ENCODE data around the gene HDAC3. TPM values are rescaled to one million over a fixed set of nuclear protein-coding genes. Genes with fewer than 3 reads are reported as not detected.

Gene HDAC3
- total and polyA plus RNA-seq, 4 donors: 35.1 to 62.5 (median 46.7) TPM

- Histone ChIP-seq H3K9me3 (ENCODE audit: control insufficient read depth in 4 of 4, insufficient read depth in 3 of 4, low read length in 3 of 4) (no peaks in the 10 kb centered on the region), H3K36me3 (ENCODE audit: control insufficient read depth in 4 of 4, insufficient read depth in 4 of 4, low read length in 4 of 4) (peaks cover 4 to 32% (median 24%) of the 10 kb centered on the region in 4 donors), H3K27me3 (ENCODE audit: control insufficient read depth in 3 of 3, insufficient read depth in 3 of 3, low read length in 2 of 3) (no peaks in the 10 kb centered on the region), H3K9ac (ENCODE audit: insufficient read depth in 1 of 2, low read length in 2 of 2) (no peak overlapping the region), H3K4me3 (no peak overlapping the region), H3K4me1 (ENCODE audit: control insufficient read depth in 5 of 5, insufficient read depth in 5 of 5, low read length in 5 of 5) (peaks cover 0 to 5% (median 0%) of the 10 kb centered on the region in 5 donors), H3K27ac (ENCODE audit: low read depth in 1 of 2, low read length in 1 of 2) (no peak overlapping the region)
- DNase-seq: no peak
- no peak for TF ChIP-seq CTCF (IDR thresholded peaks at IDR 0.05; ENCODE audit: control extremely low read depth, extremely low read depth)
- WGBS, 2 donors: 93 to 94% methylated on average over 9 of the region's 9 CpGs
- ATAC-seq (ENCODE audit: insufficient read depth, low FRiP score): no peak
Observed at GRCh38 chr5:141656396-141656795, 19.7 kb upstream of the HDAC3 start.

DNA sequence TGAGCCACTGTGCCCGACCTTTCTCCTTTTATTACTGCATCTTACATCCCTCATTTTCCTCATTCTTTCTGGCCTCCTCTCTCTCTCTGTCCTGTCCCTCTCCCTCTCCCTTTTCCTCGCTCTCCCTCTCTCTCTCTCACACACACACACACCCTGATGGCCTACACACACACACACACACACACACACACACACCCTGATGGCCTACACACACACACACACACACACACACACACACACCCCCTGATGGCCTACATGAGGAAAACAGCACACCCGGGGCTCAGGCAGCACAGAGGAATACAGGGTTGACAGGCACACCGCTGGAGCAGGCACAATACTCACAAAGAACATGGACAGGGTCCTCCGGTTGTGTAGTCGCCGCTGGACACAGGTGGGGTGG, 18.4 kb upstream of the HDAC3 start:
- no peak overlapping the region for H3K27ac ChIP-seq (ENCODE audit: low read depth in 1 of 2, low read length in 1 of 2)

GRCh38 chr5:141654298-141654697, 17.6 kb upstream of the HDAC3 start:
- no peak for DNase-seq
- WGBS, 2 donors: 67 to 76% methylated on average over 2 of the region's 2 CpGs
- no peak for ATAC-seq (ENCODE audit: insufficient read depth, low FRiP score)
- H3K9ac ChIP-seq (ENCODE audit: insufficient read depth in 1 of 2, low read length in 2 of 2): no peak overlapping the region
- no peak overlapping the region for H3K27ac ChIP-seq (ENCODE audit: low read depth in 1 of 2, low read length in 1 of 2)
- no peaks in the 10 kb centered on the region for H3K9me3 ChIP-seq (ENCODE audit: control insufficient read depth in 4 of 4, insufficient read depth in 3 of 4, low read length in 3 of 4)
- TF ChIP-seq CTCF (IDR thresholded peaks at IDR 0.05; ENCODE audit: control extremely low read depth, extremely low read depth): no peak
- no peak overlapping the region for H3K4me3 ChIP-seq
- no peaks in the 10 kb centered on the region for H3K27me3 ChIP-seq (ENCODE audit: control insufficient read depth in 3 of 3, insufficient read depth in 3 of 3, low read length in 2 of 3)
- peaks cover 0 to 13% (median 0%) of the 10 kb centered on the region in 5 donors for H3K4me1 ChIP-seq (ENCODE audit: control insufficient read depth in 5 of 5, insufficient read depth in 5 of 5, low read length in 5 of 5)
- H3K36me3 ChIP-seq (ENCODE audit: control insufficient read depth in 4 of 4, insufficient read depth in 4 of 4, low read length in 4 of 4): peaks cover 4 to 30% (median 22%) of the 10 kb centered on the region in 4 donors

More for the DNA sequence above, 18.4 kb upstream of the HDAC3 start:
- H3K4me1 ChIP-seq (ENCODE audit: control insufficient read depth in 5 of 5, insufficient read depth in 5 of 5, low read length in 5 of 5): peaks cover 0 to 13% (median 0%) of the 10 kb centered on the region in 5 donors
- no peak overlapping the region for H3K9ac ChIP-seq (ENCODE audit: insufficient read depth in 1 of 2, low read length in 2 of 2)
- no peaks in the 10 kb centered on the region for H3K9me3 ChIP-seq (ENCODE audit: control insufficient read depth in 4 of 4, insufficient read depth in 3 of 4, low read length in 3 of 4)
- ATAC-seq (ENCODE audit: insufficient read depth, low FRiP score): no peak
- no peak overlapping the region for H3K4me3 ChIP-seq
- H3K36me3 ChIP-seq (ENCODE audit: control insufficient read depth in 4 of 4, insufficient read depth in 4 of 4, low read length in 4 of 4): peaks cover 4 to 32% (median 24%) of the 10 kb centered on the region in 4 donors
- H3K27me3 ChIP-seq (ENCODE audit: control insufficient read depth in 3 of 3, insufficient read depth in 3 of 3, low read length in 2 of 3): no peaks in the 10 kb centered on the region
- WGBS, 2 donors: 88 to 96% methylated on average over 7 of the region's 7 CpGs
- no peak for TF ChIP-seq CTCF (IDR thresholded peaks at IDR 0.05; ENCODE audit: control extremely low read depth, extremely low read depth)
- DNase-seq: no peak

DNA sequence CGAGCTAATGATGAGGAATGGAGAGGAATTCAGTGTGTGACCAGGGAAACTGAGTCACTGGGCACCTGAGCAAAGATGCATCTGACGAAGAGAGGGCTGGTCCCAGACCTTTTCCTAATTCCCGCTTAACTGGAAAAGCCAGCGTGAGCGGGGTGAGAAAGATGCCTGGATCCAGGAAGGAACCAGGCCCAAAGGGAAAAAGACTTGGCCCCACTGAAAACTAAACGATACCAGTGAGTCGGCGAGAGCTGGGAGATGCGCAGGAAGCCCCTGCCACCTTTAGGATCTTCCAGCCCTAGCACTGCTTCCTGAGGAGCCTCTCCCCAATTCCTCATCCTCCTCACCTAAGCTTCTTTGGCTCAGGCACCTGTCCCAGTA, 15.1 kb upstream of the HDAC3 start:
- H3K9me3 ChIP-seq (ENCODE audit: control insufficient read depth in 4 of 4, insufficient read depth in 3 of 4, low read length in 3 of 4): no peaks in the 10 kb centered on the region
- WGBS, 2 donors: 47 to 50% methylated on average over 9 of the region's 9 CpGs
- peak overlapping the region in 1 of 2 donors; percentile 50 for H3K9ac ChIP-seq (ENCODE audit: insufficient read depth in 1 of 2, low read length in 2 of 2)
- no peak overlapping the region for H3K4me3 ChIP-seq
- DNase-seq: peak in 1 of 3 donors; percentile 7
- no peak for ATAC-seq (ENCODE audit: insufficient read depth, low FRiP score)
- peaks cover 4 to 21% (median 8%) of the 10 kb centered on the region in 4 donors for H3K36me3 ChIP-seq (ENCODE audit: control insufficient read depth in 4 of 4, insufficient read depth in 4 of 4, low read length in 4 of 4)
- no peaks in the 10 kb centered on the region for H3K27me3 ChIP-seq (ENCODE audit: control insufficient read depth in 3 of 3, insufficient read depth in 3 of 3, low read length in 2 of 3)
- H3K27ac ChIP-seq (ENCODE audit: low read depth in 1 of 2, low read length in 1 of 2): no peak overlapping the region
- peaks cover 0 to 13% (median 0%) of the 10 kb centered on the region in 5 donors for H3K4me1 ChIP-seq (ENCODE audit: control insufficient read depth in 5 of 5, insufficient read depth in 5 of 5, low read length in 5 of 5)
- TF ChIP-seq CTCF (IDR thresholded peaks at IDR 0.05; ENCODE audit: control extremely low read depth, extremely low read depth): no peak
